ENCODE data around the gene MYBBP1A. TPM values are rescaled to one million over a fixed set of nuclear protein-coding genes. Genes with fewer than 3 reads are reported as not detected.

MYBBP1A gene
- total and polyA plus RNA-seq, 12 donors, result 18.7 to 30.3 (median 23.4) TPM

DNA sequence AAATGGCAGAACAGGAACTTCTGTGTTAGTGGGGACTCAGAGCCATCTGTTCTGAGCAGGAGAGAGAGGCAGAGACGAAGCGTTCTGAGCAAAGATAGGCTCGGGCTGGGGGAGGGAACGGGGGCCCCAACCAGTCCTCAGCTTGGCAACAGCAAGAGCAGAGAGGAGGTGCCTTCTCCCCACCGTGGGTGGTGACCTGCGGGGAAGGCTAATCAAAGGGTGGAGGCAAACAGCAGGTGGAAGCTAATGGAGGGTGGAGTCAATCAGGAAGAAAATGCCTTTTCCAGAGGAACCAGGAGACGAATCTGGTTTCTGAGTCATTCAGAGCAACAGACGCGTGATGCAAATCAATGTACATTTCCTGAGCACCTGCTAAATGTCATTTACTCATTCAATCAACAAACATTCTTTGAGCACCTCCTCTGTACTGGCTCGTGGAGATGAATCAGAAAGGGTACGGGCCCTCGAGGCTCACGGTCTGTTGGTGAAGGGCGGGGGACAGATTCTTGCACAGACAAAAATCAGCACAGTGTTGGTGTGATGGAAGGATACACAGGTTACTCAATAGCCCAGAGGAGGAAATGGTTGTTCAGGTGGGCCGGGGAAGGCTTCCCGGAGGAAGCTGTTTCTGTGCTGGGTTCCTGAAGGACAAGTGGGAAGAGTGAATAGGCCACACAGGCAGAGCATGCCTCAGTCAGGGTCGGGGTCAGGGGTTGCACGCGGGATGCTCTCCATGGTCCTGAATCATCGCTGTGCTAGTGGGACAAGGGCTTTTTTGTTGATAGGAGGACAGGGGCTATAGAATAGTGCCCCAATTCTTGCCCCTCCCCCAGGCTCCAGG, 62.2 kb downstream of the MYBBP1A start:
- ATAC-seq (peak in 5 of 8 donors; percentile 20 to 58 (median 40)), DNase-seq (no peak)
- 48 to 57% methylated on average over 20 of the region's 20 CpGs for WGBS, 2 donors
- H3K4me1 ChIP-seq, result peaks cover 0 to 15% (median 3%) of the 10 kb centered on the region in 9 donors
- intact Hi-C loops (cut with DNase I), result loop anchor here in 2 of 10 donors (10.0 kb wide), 2 partner anchors 62 to 68 kb away; partner anchors contain the start of gene MYBBP1A (in 1 of the 2)
- H3K27ac ChIP-seq, result no peak overlapping the region
- H3K9me3 ChIP-seq, result no peaks in the 10 kb centered on the region
- no peak overlapping the region for H3K4me3 ChIP-seq
- H3K36me3 ChIP-seq, result no peaks in the 10 kb centered on the region
- TF ChIP-seq, protein P1, sequence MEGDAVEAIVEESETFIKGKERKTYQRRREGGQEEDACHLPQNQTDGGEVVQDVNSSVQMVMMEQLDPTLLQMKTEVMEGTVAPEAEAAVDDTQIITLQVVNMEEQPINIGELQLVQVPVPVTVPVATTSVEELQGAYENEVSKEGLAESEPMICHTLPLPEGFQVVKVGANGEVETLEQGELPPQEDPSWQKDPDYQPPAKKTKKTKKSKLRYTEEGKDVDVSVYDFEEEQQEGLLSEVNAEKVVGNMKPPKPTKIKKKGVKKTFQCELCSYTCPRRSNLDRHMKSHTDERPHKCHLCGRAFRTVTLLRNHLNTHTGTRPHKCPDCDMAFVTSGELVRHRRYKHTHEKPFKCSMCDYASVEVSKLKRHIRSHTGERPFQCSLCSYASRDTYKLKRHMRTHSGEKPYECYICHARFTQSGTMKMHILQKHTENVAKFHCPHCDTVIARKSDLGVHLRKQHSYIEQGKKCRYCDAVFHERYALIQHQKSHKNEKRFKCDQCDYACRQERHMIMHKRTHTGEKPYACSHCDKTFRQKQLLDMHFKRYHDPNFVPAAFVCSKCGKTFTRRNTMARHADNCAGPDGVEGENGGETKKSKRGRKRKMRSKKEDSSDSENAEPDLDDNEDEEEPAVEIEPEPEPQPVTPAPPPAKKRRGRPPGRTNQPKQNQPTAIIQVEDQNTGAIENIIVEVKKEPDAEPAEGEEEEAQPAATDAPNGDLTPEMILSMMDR (IDR thresholded peaks at IDR 0.05), result no peak
- peaks cover 0 to 3% (median 0%) of the 10 kb centered on the region in 7 donors for H3K27me3 ChIP-seq

DNA sequence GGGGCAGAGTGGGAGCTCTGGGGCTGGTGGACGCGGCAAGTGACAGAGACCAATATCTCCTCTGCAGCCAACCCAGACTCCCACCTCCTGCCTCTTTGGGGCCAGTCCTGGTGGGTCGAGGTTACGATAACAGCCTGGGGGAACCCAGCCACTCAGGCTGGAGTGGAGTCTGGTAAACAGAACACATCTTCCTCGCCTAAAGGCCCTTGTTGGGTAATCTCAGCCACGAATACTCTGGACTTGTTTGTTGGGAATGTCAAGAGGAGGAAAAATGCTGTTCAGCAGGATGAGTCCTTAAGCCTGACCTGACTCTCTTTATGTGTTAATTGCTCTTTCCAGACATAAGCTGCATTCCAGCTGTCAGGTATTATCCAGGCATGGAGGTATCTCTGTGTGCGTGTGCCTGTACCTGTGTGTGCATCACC, 64.5 kb downstream of the MYBBP1A start:
- Histone ChIP-seq H3K36me3 (no peaks in the 10 kb centered on the region), H3K27ac (no peak overlapping the region), H3K4me1 (peaks cover 0 to 27% (median 16%) of the 10 kb centered on the region in 9 donors), H3K9me3 (no peaks in the 10 kb centered on the region), H3K27me3 (no peaks in the 10 kb centered on the region), H3K4me3 (no peak overlapping the region)
- intact Hi-C loops (cut with DNase I), result loop anchor here in 2 of 10 donors (10.0 kb wide), 2 partner anchors 64 to 66 kb away; partner anchors contain the start of gene MYBBP1A (in 1 of the 2)
- 80 to 89% methylated on average over 7 of the region's 7 CpGs for WGBS, 2 donors
- DNase-seq (no peak), ATAC-seq (no peak)
- TF ChIP-seq, protein P1 (IDR thresholded peaks at IDR 0.05), result no peak

DNA sequence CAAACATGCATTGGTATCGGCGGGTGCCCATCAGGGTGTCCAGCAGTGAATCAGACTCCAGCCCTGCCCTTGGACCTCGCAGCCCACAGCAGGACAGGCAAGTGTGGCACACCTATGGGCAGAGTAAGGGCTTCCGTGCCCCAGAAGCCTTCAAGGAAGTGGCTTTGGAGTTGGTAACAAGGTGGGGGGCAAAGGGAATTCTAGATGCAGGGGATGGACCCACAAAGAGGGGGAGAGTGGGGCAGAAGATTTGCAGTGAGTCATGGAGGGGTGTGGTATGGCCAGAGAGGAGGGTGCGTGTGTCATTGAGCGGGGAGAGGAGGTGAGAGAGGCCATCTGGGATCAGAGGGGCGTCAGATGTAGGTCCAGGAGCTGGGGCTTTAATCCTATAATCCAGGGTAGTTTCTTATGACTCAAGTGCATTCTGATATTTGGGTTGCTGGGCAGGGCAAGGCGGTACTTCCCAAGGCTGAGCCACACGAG, 65.0 kb downstream of the MYBBP1A start:
- no peaks in the 10 kb centered on the region for H3K9me3 ChIP-seq

More for the DNA sequence above, 65.0 kb downstream of the MYBBP1A start:
- no peak for ATAC-seq
- H3K36me3 ChIP-seq, result no peaks in the 10 kb centered on the region
- no peak overlapping the region for H3K4me3 ChIP-seq
- H3K27ac ChIP-seq, result no peak overlapping the region
- no peak for DNase-seq
- intact Hi-C loops (cut with DNase I), result loop anchor here in 2 of 10 donors (10.0 kb wide), 2 partner anchors 65 kb away; partner anchors contain the start of gene MYBBP1A (in 1 of the 2)
- TF ChIP-seq, protein P1 (IDR thresholded peaks at IDR 0.05), result no peak
- H3K27me3 ChIP-seq, result no peaks in the 10 kb centered on the region
- 90 to 95% methylated on average over 9 of the region's 9 CpGs for WGBS, 2 donors
- peaks cover 0 to 30% (median 16%) of the 10 kb centered on the region in 9 donors for H3K4me1 ChIP-seq

All from heart right ventricle (tissue), 16 donors.